ENCODE measurements around the gene PRKCA.

Gene PRKCA

DNA sequence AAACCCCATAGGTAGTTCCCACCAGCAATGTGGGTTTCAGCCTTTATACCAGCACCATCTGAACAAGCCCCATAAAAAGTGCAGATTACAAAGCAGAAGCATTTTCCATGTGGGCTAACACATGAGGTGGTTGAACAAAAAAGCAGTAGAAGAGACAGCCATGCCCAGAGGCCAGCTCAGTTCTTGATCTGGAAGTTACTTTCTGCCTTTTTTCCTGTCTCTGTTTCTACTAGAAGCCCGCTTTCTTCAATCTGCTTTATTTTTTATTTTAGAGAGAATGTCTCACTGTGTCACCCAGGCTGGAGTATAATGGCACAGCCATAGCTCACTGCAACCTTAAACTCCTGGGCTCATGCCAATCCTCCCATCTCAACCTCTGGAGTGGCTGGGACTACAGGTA lies 41.7 kb upstream of the PRKCA start:
- no peaks in the 10 kb centered on the region for H4K20me1 ChIP-seq (ENCODE audit: insufficient read depth)
- no peaks in the 10 kb centered on the region for H3K79me2 ChIP-seq (ENCODE audit: insufficient read depth, low read depth)
- TF ChIP-seq, protein P1, sequence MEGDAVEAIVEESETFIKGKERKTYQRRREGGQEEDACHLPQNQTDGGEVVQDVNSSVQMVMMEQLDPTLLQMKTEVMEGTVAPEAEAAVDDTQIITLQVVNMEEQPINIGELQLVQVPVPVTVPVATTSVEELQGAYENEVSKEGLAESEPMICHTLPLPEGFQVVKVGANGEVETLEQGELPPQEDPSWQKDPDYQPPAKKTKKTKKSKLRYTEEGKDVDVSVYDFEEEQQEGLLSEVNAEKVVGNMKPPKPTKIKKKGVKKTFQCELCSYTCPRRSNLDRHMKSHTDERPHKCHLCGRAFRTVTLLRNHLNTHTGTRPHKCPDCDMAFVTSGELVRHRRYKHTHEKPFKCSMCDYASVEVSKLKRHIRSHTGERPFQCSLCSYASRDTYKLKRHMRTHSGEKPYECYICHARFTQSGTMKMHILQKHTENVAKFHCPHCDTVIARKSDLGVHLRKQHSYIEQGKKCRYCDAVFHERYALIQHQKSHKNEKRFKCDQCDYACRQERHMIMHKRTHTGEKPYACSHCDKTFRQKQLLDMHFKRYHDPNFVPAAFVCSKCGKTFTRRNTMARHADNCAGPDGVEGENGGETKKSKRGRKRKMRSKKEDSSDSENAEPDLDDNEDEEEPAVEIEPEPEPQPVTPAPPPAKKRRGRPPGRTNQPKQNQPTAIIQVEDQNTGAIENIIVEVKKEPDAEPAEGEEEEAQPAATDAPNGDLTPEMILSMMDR (conservative IDR thresholded peaks at IDR 0.05; ENCODE audit: low read depth, low read length) = no peak

DNA sequence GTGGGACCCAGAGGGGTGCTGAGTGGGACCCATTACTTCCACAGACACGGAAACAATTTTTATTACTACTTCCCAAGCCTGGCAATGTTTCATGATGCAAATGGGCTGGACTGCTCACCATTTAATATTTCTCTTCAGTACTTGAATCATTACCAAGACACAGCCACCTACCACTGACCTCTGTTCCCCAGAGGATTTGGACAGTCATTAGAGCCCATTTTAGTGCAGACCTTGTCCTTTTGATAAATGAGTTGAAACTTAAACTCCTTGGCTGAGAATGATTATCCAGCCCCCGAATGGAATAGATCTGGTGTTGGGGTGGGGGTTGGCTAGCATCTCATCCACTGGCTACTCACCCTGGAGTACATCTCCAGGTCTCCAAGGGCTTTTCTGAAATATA lies 39.6 kb upstream of the PRKCA start:
- Histone ChIP-seq H2AFZ (ENCODE audit: low read depth) (no peak overlapping the region), H3K27me3 (ENCODE audit: insufficient read depth, low read depth) (no peaks in the 10 kb centered on the region), H4K20me1 (ENCODE audit: insufficient read depth) (no peaks in the 10 kb centered on the region), H3K27ac (no peak overlapping the region), H3K9ac (no peak overlapping the region), H3K4me3 (IDR thresholded peaks at IDR 0.05; ENCODE audit: insufficient read depth, low read depth, low read length) (no peak overlapping the region), H3K36me3 (ENCODE audit: insufficient read depth) (no peaks in the 10 kb centered on the region), H3K4me2 (no peak overlapping the region), H3K4me1 (ENCODE audit: low read depth, poor library complexity, severe bottlenecking) (peaks cover 21% of the 10 kb centered on the region), H3K79me2 (ENCODE audit: insufficient read depth, low read depth) (no peaks in the 10 kb centered on the region)
- TF ChIP-seq, protein P1 (conservative IDR thresholded peaks at IDR 0.05; ENCODE audit: low read depth, low read length) = no peak

More for the DNA sequence above, 41.7 kb upstream of the PRKCA start:
- Histone ChIP-seq H3K27ac (no peak overlapping the region), H3K9ac (no peak overlapping the region), H3K4me1 (ENCODE audit: low read depth, poor library complexity, severe bottlenecking) (peaks cover 21% of the 10 kb centered on the region), H2AFZ (ENCODE audit: low read depth) (no peak overlapping the region), H3K36me3 (ENCODE audit: insufficient read depth) (no peaks in the 10 kb centered on the region), H3K27me3 (ENCODE audit: insufficient read depth, low read depth) (no peaks in the 10 kb centered on the region), H3K4me2 (no peak overlapping the region), H3K4me3 (IDR thresholded peaks at IDR 0.05; ENCODE audit: insufficient read depth, low read depth, low read length) (no peak overlapping the region)

DNA sequence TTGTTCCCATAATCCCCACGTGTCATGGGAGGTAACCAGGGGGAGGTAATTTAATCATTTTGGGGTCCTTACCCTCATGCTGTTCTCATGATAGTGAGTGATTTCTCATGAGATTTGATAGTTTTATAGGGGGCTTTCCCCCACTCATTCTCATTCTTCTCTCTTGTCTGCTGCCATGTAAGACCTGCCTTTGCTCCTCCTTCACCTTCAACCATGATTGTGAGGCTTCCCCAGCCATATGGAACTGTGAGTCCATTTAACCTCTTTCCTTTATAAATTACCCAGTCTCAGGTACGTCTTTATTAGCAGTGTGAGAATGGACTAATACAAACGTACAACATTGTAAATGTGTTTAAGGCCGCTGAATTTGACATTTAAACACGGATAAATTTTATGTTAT lies 37.7 kb upstream of the PRKCA start:
- H3K27me3 ChIP-seq (ENCODE audit: insufficient read depth, low read depth) = no peaks in the 10 kb centered on the region
- no peaks in the 10 kb centered on the region for H4K20me1 ChIP-seq (ENCODE audit: insufficient read depth)
- no peak overlapping the region for H3K4me3 ChIP-seq (IDR thresholded peaks at IDR 0.05; ENCODE audit: insufficient read depth, low read depth, low read length)
- no peak overlapping the region for H2AFZ ChIP-seq (ENCODE audit: low read depth)
- no peaks in the 10 kb centered on the region for H3K79me2 ChIP-seq (ENCODE audit: insufficient read depth, low read depth)
- H3K4me2 ChIP-seq = no peak overlapping the region
- no peak overlapping the region for H3K27ac ChIP-seq
- no peaks in the 10 kb centered on the region for H3K36me3 ChIP-seq (ENCODE audit: insufficient read depth)
- TF ChIP-seq, protein P1 (conservative IDR thresholded peaks at IDR 0.05; ENCODE audit: low read depth, low read length) = no peak
- no peak overlapping the region for H3K9ac ChIP-seq
- H3K4me1 ChIP-seq (ENCODE audit: low read depth, poor library complexity, severe bottlenecking) = peaks cover 21% of the 10 kb centered on the region

DNA sequence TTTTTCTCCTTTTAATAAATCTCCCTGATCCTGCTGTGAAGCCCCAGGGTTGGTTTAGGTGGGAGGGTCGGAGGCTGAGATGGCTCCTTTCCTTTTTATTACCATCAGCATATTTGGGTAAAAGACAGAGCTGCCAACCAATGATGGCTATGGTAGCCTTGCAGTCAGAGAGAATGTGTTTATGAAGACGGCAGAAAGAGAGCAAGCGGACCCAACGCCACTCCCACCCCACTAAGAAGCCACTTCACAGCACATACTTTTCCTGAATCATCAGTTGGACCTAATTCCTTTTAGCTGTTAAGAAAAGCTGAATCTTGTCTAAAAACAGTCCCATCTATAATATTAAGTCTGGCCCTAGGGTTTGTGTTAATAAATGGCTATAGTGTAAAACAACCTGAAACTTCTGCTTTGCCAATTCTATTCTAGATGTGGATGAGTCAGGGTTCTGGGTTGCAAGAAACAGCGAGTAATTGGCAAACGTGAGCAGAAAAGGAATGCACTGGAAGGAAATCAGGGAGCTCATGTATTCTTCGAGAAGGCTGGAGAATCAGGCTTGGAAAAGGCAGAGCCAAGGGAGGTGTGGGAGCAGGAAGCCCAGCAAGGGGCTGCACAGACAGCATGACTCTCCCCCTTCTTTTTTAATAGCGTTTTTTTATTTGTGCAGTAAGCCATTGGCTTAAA lies 34.0 kb upstream of the PRKCA start:
- Histone ChIP-seq H3K4me3 (IDR thresholded peaks at IDR 0.05; ENCODE audit: insufficient read depth, low read depth, low read length) (no peak overlapping the region), H4K20me1 (ENCODE audit: insufficient read depth) (no peaks in the 10 kb centered on the region), H3K9ac (no peak overlapping the region), H3K4me1 (ENCODE audit: low read depth, poor library complexity, severe bottlenecking) (peaks cover 17% of the 10 kb centered on the region), H2AFZ (ENCODE audit: low read depth) (no peak overlapping the region), H3K36me3 (ENCODE audit: insufficient read depth) (no peaks in the 10 kb centered on the region), H3K4me2 (no peak overlapping the region), H3K79me2 (ENCODE audit: insufficient read depth, low read depth) (no peaks in the 10 kb centered on the region), H3K27me3 (ENCODE audit: insufficient read depth, low read depth) (no peaks in the 10 kb centered on the region), H3K27ac (no peak overlapping the region)
- TF ChIP-seq, protein P1 (conservative IDR thresholded peaks at IDR 0.05; ENCODE audit: low read depth, low read length) = no peak
